Psoas muscle (tissue), 8 donors: ENCODE data around the gene CLDN5. TPM values are rescaled to one million over a fixed set of nuclear protein-coding genes. Genes with fewer than 3 reads are reported as not detected.

Experiments
- ATAC-seq, 4 donors: fragments of 200-7000 bp; cut with Tn5 transposase; one replicate each; pipeline ENCODE4 v1.9.1; 2020; ENCODE audit warnings: moderate library complexity in 3 of 4, mild to moderate bottlenecking in 2 of 4
- DNase-seq, 2 donors: peaks; one replicate each; pipeline ENCODE4 v3.0.0-alpha.2; 2020
- H3K27ac ChIP-seq: fragments of 200-600 bp; one replicate; pipeline ENCODE4 v1.8.0; 2022
- H3K27me3 ChIP-seq, 3 donors: fragments of 200-600 bp in 1 of 3; one replicate each; pipeline versions ENCODE4 v1.6.1 to v1.8.0; 2013 to 2022; ENCODE audit warnings: low read length in 2 of 3, mild to moderate bottlenecking in 2 of 3, moderate library complexity in 1 of 3; ENCODE audit not compliant: insufficient read depth in 3 of 3
- H3K36me3 ChIP-seq, 2 donors: fragments of 200-600 bp in 1 of 2; one replicate each; pipeline versions ENCODE4 v1.6.1 to v1.8.0; 2013 to 2022; ENCODE audit warnings: low read depth in 1 of 2, mild to moderate bottlenecking in 1 of 2, moderate library complexity in 1 of 2; ENCODE audit not compliant: insufficient read depth in 1 of 2
- H3K4me1 ChIP-seq: fragments of 200-600 bp; one replicate; pipeline ENCODE4 v1.8.0; 2022
- H3K4me3 ChIP-seq: fragments of 200-600 bp; one replicate; pipeline ENCODE4 v1.8.0; 2022; ENCODE audit warnings: mild to moderate bottlenecking
- H3K9me3 ChIP-seq: fragments of 200-600 bp; one replicate; pipeline ENCODE4 v1.8.0; 2022
- WGBS, 3 donors: extraction: QIAGEN DNeasy Blood & Tissue Kit; methylation state at CpG; one replicate each; pipeline versions ENCODE4 v1.1.6 to v1.1.7; 2013; 5-methylcytosine and 5-hydroxymethylcytosine counted together
- intact Hi-C, 2 donors: fragments of 100-400 bp; cut with DNase I; formaldehyde crosslinking; loops; one replicate each; pipeline versions ENCODE4 v1.11.0 to v1.14.2; 2022
- polyA plus RNA-seq, 3 donors: library from polyadenylated mRNA; stranded (reverse); fragments of 200-250 nt; gene quantifications; one replicate each; pipeline ENCODE4 v1.2.3, GENCODE V29; 2013
- total RNA-seq, 4 donors: library from RNA; stranded (reverse); fragmentation: NEBNext Ultra II Directional in 2 of 4; extraction: Animal tissue kit (Norgen Biotek cat#: 25700) in 2 of 4; gene quantifications; one replicate each; pipeline versions ENCODE4 v1.2.1 to v1.2.4, GENCODE V29; 2021 to 2023
- TF ChIP-seq, protein P1 (sequence below): fragments of 200-600 bp; IDR thresholded peaks from one replicate; pipeline ENCODE4 v1.8.0; 2022; ENCODE audit warnings: antibody characterized with exemption
- donor health status: healthy with polysubstance abuse.
- donor health status: DM: no; HTN: no; CAD: no; lungs with moderate emphysema.
- donor health status: Bipolar disorder and iron deficiency.
- donor health status: healthy.
- donor health status: DM: yes; HTN: yes; CAD: no.
- donor health status: DM: no; HTN: no; CAD: no.
- donor health status: DM: no; HTN: no; CAD: no.
- donor health status: DM: yes; HTN: yes; CAD: no.

Gene CLDN5
- total and polyA plus RNA-seq, 7 donors = 23.0 to 138 (median 42.3) TPM

DNA sequence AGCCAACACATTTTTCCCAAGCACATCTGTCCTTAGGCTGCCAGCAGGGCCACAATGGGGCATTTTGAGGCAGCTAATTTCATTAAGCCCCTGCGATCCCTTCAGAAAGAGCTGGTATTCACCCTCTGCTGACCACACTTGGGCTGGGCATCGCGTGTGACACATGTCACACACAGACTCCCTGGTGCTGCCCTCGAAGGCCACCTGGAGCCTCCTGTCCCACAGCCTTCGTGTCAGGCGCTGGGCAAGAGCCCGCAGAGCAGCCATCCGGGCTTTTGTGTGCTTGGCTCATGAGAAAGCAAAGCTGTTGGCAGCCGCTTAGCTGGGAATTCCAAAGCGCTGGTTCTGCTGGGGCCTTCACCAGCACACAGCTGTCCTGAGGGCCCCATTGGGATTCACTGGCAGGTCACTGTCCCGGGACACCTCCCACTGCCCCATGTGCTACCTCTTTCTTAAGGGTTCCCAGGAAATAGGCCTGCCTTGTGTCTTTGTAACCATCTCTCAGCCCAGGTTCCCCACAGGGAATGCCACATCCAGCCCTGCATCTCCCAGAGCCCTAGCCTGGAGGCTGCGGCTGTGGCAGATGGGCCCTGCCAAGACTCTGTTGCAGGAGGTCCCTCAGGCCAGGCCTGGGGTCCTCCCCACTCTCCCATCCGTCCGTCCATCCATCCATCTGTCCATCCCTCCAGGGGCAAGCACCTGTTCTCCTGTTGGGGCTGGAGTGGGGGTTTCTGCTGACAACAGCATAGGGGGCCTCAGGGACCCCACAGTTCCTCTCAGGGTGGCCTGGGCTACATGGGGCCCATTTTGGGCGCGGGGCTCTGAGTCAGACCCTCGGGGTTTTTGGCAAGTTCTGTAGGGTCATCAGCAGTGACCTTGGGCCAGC lies 4.9 kb downstream of the CLDN5 start:
- Histone ChIP-seq H3K4me3 (peak overlapping the region; percentile 18), H3K4me1 (no peaks in the 10 kb centered on the region), H3K9me3 (no peaks in the 10 kb centered on the region), H3K27me3 (peaks cover 0 to 25% (median 13%) of the 10 kb centered on the region in 3 donors), H3K36me3 (no peaks in the 10 kb centered on the region), H3K27ac (no peak overlapping the region)
- TF ChIP-seq, protein P1, sequence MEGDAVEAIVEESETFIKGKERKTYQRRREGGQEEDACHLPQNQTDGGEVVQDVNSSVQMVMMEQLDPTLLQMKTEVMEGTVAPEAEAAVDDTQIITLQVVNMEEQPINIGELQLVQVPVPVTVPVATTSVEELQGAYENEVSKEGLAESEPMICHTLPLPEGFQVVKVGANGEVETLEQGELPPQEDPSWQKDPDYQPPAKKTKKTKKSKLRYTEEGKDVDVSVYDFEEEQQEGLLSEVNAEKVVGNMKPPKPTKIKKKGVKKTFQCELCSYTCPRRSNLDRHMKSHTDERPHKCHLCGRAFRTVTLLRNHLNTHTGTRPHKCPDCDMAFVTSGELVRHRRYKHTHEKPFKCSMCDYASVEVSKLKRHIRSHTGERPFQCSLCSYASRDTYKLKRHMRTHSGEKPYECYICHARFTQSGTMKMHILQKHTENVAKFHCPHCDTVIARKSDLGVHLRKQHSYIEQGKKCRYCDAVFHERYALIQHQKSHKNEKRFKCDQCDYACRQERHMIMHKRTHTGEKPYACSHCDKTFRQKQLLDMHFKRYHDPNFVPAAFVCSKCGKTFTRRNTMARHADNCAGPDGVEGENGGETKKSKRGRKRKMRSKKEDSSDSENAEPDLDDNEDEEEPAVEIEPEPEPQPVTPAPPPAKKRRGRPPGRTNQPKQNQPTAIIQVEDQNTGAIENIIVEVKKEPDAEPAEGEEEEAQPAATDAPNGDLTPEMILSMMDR = no peak
- DNase-seq = no peak
- WGBS, 3 donors = 46 to 54% (median 50%) methylated on average over 17 of the region's 17 CpGs
- intact Hi-C loops = loop anchor here in 1 of 2 donors (5.0 kb wide), 1 partner anchor 53 kb away; no protein-coding TSS in a partner anchor
- ATAC-seq = no peak

DNA sequence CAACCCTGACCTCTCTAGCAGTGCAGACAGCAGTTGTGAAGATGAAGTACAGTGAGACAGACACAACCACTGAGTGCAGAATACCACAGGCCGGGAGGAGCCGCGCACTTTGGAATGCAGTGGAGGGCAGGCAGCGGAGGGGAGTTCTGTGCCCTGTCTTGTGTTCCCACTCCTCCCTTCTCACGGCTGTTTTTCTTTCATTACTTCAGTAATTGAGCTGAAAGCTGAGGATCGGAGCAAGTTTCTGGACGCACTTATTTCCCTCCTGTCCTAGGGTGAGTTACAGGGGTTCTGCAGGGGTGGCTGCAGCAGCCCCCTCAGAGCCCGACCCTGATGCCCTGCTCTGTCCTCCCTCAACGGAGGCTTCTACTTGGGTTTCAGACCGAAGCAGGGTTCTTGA lies 5.6 kb downstream of the CLDN5 start:
- Histone ChIP-seq H3K4me3 (no peak overlapping the region), H3K9me3 (no peaks in the 10 kb centered on the region), H3K27me3 (peaks cover 0 to 18% (median 9%) of the 10 kb centered on the region in 3 donors), H3K36me3 (no peaks in the 10 kb centered on the region), H3K4me1 (no peaks in the 10 kb centered on the region), H3K27ac (no peak overlapping the region)
- ATAC-seq (no peak), DNase-seq (no peak)
- WGBS, 3 donors = 47 to 67% (median 54%) methylated on average over 10 of the region's 10 CpGs
- intact Hi-C loops = loop anchor here in 1 of 2 donors (5.0 kb wide), 1 partner anchor 54 kb away; no protein-coding TSS in a partner anchor
- TF ChIP-seq, protein P1 = no peak

DNA sequence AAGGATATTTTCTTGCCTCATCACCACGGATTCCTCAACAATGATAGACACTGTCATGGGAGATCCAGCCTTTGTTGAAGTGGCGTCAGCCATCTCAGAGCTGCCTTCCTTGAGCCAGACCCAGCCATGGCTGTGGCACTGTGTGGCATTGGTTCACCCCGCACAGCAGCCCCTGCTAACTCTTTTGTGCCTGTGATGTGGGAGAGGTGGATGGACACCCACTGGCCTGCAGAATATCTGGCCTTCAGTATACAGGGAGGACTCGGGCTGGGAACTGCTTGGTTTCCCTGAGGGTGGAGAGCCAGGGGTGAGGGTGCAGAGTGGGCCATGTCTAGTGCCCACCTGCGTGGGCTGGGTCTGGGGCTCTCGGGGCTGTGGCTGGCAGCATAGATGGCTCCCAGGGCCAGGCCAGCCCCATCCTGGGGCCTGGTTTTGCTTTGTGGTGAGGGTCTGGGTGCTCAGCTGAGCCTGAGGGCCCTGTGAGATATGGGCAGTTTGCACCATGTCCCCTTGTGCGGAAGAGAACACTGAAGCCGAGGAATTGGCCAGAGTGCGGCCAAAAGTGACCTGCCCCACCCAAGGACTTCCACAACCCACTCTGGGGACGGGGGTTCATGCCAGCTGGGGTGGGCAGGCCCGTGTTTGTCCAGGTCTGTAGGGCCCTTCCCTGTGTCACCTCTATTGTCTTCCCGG lies 6.1 kb downstream of the CLDN5 start:
- DNase-seq (no peak), ATAC-seq (no peak)
- TF ChIP-seq, protein P1 = no peak
- Histone ChIP-seq H3K9me3 (no peaks in the 10 kb centered on the region), H3K4me3 (no peak overlapping the region), H3K27ac (no peak overlapping the region), H3K27me3 (peaks cover 0 to 15% (median 8%) of the 10 kb centered on the region in 3 donors), H3K36me3 (no peaks in the 10 kb centered on the region), H3K4me1 (no peaks in the 10 kb centered on the region)
- intact Hi-C loops = loop anchor here in 1 of 2 donors (5.0 kb wide), 1 partner anchor 54 kb away; no protein-coding TSS in a partner anchor
- 70 to 82% (median 74%) methylated on average over 10 to 12 of the region's 12 CpGs for WGBS, 3 donors

DNA sequence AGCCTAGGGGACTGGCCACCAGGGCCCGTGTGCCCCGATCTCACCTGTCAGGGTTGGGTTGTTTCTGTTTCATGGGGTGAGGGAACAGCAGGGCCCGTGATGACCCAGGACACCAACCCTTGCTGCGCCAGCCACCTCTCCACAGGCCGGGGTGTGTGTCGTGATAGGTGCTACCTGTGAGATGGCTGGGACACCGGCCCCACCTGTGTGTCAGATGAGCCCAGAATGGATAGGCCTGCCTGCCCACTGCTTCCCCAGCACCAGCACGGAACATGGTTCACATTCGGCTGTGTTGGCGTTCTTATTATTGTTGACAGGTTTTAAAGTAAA lies 7.1 kb downstream of the CLDN5 start:
- WGBS, 3 donors = 91 to 93% (median 92%) methylated on average over 10 of the region's 10 CpGs
- no peak overlapping the region for H3K27ac ChIP-seq
- intact Hi-C loops = loop anchor here in 1 of 2 donors (5.0 kb wide), 1 partner anchor 55 kb away; no protein-coding TSS in a partner anchor
- H3K9me3 ChIP-seq = no peaks in the 10 kb centered on the region
- DNase-seq (no peak), ATAC-seq (no peak)
- no peak overlapping the region for H3K4me3 ChIP-seq
- TF ChIP-seq, protein P1 = no peak
- H3K27me3 ChIP-seq = peaks cover 0 to 6% (median 5%) of the 10 kb centered on the region in 3 donors
- H3K36me3 ChIP-seq = no peaks in the 10 kb centered on the region
- H3K4me1 ChIP-seq = no peaks in the 10 kb centered on the region
